ENCODE results near the gene GRIK3.

GRIK3 gene

GRCh38 chr1:37015713-37016112, 18.6 kb downstream of the GRIK3 start:
- DNase-seq (ENCODE audit: low read depth) = no peak

GRCh38 chr1:37012226-37012625, 22.1 kb downstream of the GRIK3 start:
- no peak for DNase-seq (ENCODE audit: low read depth)

DNA sequence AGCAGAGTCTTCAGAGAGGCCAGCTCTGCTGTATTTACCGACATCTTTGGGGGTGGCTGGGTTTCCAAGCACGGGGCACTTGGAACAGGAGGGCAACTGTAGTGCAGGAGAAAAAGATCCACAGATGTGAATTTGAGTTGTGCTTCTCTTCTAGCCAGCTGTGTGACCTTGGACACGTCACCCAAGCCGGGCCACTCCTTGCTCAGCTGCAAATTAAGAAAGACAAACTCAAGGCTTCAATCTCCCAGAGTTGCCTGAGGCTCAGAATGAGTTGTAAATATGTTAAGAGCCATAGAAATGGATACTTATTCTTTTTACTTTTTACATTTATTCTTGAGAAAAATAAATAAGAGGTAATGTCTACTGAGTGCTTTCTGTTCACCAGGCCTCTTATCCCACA, 24.3 kb downstream of the GRIK3 start:
- no peak for DNase-seq (ENCODE audit: low read depth)

- DNase-seq (ENCODE audit: low read depth) = no peak
Observed at GRCh38 chr1:37009521-37009920, 24.8 kb downstream of the GRIK3 start.

DNA sequence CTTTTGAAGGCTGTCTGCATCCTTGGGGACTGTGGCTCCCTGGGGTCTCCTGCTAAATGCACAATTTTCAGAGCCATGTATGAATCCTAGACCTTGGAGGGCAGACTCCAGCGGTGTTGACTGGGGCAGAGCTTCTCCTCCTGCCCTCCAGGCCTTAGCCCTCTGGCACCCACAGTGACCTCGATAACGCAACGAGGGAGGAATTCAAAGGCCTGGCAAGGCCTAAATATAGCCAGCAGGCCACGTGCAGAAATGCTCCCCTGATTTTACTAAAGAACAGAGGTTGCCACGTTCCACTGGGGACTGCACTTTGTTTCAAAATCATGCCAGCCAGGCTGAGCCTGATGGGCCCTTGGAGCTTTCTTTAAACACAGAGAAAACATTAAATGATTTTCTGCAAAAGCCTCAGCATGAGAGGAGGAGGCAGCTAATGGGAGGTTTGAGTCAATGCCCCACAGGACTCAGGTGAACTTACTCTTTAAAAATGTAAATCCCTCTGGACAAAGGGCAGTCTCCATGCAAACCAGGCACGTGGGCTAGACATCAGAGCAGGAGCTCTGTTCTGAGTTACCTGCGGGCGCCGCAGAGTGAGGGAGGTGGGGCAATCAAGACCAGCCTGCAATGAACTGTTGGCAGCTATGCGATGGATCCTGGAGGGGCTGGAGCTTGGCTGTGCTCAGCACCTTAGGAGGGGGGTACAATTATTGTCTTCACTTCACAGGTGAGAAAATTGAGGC, 28.0 kb downstream of the GRIK3 start:
- DNase-seq (ENCODE audit: low read depth) = no peak

- DNase-seq (ENCODE audit: low read depth) = no peak
Observed at GRCh38 chr1:37002898-37003297, 31.4 kb downstream of the GRIK3 start.

DNA sequence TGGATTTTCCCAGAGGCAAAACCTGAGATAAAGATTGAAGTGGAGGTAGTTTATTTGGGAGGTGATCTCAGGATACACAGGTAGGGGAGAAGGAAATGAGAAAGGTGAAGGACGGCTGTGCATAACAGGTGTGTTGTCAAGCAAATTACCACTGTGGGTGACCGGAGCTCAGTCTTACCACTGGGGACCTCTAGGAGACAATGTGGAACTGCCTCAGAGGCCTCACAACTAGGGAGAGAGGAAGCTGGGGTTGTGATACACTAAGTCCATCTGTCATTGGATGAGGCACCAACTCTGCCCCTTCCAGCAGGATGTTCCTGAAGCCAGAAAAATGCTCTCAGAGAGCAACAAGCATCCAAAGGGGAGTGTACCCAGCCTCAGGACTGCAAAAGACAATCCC, 32.6 kb downstream of the GRIK3 start:
- no peak for DNase-seq (ENCODE audit: low read depth)

DNA sequence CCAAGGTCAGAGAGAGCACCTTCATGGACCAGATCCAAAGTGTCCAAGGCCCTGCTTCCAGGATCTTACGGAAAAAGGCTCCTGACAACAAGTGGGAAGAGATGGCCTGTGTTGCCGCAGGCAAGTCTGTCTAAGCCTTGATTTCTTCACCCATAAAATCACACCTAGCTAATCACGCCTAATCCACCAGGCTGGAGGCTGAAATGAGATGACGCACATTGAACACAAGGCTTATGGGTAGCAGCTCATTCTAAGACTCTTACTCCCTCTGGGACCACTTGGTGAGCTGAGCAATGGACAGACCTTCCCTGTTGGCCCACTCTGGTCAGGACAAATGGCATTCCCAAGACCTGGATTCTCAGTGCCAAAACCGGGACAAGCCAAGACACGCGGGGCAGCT, 38.2 kb downstream of the GRIK3 start:
- no peak for DNase-seq (ENCODE audit: low read depth)

GRCh38 chr1:36994868-36995267, 39.4 kb downstream of the GRIK3 start:
- DNase-seq (ENCODE audit: low read depth) = no peak

DNA sequence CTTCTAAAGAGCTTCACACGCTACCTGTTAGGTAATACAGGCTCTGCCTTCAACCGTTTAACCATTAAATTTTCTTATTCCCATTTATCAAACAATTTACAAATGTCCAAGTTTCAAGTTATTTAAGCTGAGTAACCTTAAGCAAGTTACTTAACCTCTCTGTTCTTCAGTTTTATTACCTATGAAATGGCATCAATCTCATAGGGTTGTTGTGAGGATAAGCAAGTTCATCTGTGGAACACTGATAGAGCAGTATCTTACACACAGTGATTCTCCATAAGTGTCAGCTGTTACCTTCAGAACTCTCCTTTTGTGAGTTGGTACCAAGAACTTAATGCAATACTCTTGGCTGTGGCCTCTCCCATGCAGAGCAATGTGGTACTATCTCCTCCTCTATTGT, 40.0 kb downstream of the GRIK3 start:
- DNase-seq (ENCODE audit: low read depth) = no peak

GRCh38 chr1:36992139-36992943, 42.0 kb downstream of the GRIK3 start:
- DNase-seq (ENCODE audit: low read depth) = no peak

GRCh38 chr1:36991551-36991950, 42.8 kb downstream of the GRIK3 start:
- no peak for DNase-seq (ENCODE audit: low read depth)

DNA sequence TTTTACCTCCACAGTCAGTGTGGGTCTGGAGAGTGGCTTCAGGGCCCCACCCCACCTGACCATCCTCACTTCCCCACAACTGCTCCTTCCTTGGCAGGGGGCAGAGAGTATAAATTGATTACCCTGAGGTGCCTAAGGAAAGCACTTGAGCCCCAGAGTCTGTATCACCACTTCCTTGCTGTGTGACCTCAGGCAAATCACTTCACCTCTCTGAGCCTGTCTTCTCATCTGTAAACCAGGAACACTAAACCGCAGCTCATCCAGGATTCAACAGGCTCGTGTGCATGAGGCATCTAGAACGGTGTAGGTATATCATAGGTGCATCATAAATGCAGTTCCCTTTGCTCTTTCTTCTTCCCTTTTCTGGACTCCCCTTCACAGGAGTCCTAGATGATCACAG, 43.4 kb downstream of the GRIK3 start:
- no peak for DNase-seq (ENCODE audit: low read depth)

GRCh38 chr1:36989241-36989640, 45.1 kb downstream of the GRIK3 start:
- no peak for DNase-seq (ENCODE audit: low read depth)

DNA sequence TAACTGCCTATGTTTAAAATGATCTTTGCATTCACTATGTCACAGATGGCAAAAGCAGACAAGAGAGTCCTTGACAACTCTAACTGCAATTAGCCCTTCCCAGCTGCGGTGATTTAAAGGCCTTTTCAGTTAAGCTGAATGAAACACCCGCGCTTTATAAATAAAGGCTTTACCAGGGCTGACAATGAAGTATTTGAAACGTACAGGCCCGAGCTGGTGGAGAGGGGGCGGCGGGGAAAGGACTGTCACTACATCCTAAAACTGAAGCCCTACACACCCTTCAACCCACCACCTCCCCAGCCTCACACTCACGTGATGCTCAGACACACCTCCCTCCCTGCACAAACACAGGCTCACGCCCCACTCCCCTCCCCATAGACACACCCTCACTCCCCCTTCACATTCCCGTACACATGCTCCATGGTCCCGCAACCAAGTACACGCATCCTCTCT, 45.5 kb downstream of the GRIK3 start:
- no peak for DNase-seq (ENCODE audit: low read depth)

- DNase-seq (ENCODE audit: low read depth) = no peak
Observed at GRCh38 chr1:36988321-36988720, 46.0 kb downstream of the GRIK3 start.

DNA sequence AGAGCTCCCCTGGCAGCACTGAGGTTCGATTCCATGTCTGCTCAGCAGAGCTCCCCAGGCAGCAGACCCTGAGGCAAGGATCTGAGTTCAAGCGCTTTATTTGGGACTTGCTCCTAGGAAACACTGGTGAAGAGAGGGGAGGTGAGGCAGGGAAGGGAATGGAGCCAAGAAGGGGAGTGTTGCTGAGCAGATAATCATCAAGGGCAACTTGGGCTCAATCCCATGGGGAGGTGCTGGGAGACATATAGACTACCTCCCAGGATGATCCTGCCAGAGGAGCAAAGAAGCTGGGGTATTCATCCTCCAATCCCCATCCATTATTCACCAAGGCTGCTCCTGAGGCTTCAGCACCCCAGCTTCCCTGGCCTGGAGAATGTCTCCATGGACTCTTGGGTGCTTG, 47.0 kb downstream of the GRIK3 start:
- no peak for DNase-seq (ENCODE audit: low read depth)

DNA sequence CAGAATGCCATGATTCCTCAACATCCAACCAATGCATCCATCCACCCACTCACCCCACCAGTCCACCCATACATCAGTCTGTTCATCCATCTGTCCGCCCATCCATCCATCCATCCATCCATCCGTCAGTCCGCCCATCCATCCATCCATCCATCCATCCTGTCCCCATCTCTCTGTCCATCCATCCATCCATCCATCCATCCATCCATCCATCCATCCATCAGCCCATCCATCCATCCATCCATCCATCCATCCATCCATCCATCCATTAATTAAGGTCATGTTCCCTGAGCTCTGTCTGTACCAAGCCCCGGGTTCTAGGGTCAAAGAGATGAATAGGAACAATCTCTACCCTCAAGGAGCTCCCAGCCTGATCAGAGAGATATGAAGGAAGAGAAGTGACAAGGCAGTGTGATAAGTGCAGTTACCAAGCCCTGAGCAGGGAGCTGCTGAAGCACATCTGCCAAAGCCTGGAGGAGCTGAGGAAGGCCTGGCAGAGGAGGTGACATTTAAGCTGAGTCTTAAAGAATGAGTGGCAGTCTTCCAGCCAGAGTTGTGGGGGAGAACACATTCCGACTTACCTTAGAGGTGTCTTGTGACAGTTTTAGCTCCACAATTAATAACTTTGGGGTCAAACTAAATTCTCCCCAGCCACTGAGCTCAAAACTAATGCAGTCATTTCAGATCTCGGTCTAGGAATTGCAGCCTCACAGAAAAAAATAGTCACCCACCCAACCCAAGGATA, 47.9 kb downstream of the GRIK3 start:
- no peak for DNase-seq (ENCODE audit: low read depth)

DNA sequence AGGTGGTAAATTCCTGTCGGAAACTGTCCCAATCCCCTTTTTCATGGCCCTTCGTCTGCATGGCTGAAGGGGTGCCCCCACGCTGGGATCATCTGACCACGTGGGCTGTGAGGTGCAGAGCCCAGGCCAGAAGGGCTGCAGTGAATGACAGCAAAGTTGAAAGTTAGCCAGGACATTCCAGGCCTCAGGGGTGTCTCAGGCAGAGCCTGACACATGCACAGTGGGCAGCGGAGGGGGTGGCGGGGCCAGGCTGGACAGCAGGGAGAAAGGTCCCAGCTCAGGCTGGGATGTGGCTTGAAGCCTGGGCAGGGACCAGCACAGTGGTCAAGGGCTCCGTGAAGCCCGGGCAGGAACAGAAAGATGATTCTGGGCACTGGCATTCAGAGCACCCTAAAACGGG, 49.6 kb downstream of the GRIK3 start:
- no peak for DNase-seq (ENCODE audit: low read depth)

- no peak for DNase-seq (ENCODE audit: low read depth)
Observed at GRCh38 chr1:36984026-36984425, 50.3 kb downstream of the GRIK3 start.

DNA sequence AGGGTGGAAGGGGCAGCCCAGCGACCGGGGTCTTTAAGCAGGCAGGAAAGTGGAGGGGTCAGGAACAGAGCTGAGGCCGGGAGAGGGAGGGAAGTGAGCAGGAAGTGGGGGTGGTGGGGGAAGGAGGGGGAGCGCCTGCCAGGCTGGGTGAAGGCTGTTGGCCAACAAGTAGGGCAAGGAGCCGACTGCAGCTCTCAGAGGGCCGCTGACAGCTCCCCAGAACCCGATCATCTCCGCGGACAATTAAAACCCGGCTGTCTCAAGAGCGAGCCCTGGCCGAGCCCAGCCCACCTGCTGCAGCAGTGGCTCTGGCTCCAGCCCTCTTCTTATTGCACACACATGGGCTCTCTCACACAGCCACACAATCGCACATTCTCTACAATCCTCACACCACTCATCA, 51.6 kb downstream of the GRIK3 start:
- DNase-seq (ENCODE audit: low read depth) = no peak

GRCh38 chr1:36981771-36982622, 52.3 kb downstream of the GRIK3 start:
- no peak for DNase-seq (ENCODE audit: low read depth)

Data from HS-5 (cell line).